ENCODE results near the gene CALU. TPM values are rescaled to one million over a fixed set of nuclear protein-coding genes. Genes with fewer than 3 reads are reported as not detected.

CALU gene
- polyA plus RNA-seq, 1 donor from 2014 or later: 38.1 TPM

DNA sequence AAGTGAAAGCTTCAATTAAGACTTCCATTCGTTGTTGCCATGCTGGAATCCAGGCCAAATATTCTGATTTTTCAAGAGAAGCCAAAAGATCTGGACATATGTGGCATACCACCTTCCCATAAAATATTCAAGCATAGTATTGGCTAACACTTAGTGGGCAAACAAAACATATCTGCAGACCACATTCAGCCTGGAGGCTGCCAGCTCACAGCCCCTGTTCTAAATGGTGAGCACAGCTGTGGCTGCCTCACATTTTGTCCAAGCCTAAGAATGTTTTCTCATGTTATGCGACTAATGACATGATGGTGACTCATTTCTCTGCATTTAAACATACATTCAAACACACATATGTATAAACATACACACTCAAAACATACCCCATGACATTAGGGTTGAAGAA, 10.6 kb upstream of the CALU start:
- H3K27me3 ChIP-seq (ENCODE audit: insufficient read depth, low read depth, low read length): no peaks in the 10 kb centered on the region
- H3K4me2 ChIP-seq (ENCODE audit: low read length): no peak overlapping the region
- H3K9me2 ChIP-seq (ENCODE audit: insufficient read depth, low read length): no peaks in the 10 kb centered on the region
- H4K20me1 ChIP-seq (ENCODE audit: insufficient read depth): no peaks in the 10 kb centered on the region
- no peak overlapping the region for H3K9ac ChIP-seq (ENCODE audit: low read length)
- TF ChIP-seq SMC3 (conservative IDR thresholded peaks at IDR 0.05; ENCODE audit: poor library complexity) (no peak), MXI1 (conservative IDR thresholded peaks at IDR 0.05; ENCODE audit: poor library complexity, severe bottlenecking) (no peak), TAF1 (IDR thresholded peaks at IDR 0.05; ENCODE audit: low read depth) (no peak), RAD21 (conservative IDR thresholded peaks at IDR 0.05) (no peak), EP300 (conservative IDR thresholded peaks at IDR 0.05; ENCODE audit: poor library complexity, severe bottlenecking) (no peak), POLR2AphosphoS5 (IDR thresholded peaks at IDR 0.05) (no peak), EZH2 (IDR thresholded peaks at IDR 0.05; ENCODE audit: borderline replicate concordance, insufficient read depth, low read length, poor library complexity, severe bottlenecking) (no peak)
- TF ChIP-seq, protein P1, sequence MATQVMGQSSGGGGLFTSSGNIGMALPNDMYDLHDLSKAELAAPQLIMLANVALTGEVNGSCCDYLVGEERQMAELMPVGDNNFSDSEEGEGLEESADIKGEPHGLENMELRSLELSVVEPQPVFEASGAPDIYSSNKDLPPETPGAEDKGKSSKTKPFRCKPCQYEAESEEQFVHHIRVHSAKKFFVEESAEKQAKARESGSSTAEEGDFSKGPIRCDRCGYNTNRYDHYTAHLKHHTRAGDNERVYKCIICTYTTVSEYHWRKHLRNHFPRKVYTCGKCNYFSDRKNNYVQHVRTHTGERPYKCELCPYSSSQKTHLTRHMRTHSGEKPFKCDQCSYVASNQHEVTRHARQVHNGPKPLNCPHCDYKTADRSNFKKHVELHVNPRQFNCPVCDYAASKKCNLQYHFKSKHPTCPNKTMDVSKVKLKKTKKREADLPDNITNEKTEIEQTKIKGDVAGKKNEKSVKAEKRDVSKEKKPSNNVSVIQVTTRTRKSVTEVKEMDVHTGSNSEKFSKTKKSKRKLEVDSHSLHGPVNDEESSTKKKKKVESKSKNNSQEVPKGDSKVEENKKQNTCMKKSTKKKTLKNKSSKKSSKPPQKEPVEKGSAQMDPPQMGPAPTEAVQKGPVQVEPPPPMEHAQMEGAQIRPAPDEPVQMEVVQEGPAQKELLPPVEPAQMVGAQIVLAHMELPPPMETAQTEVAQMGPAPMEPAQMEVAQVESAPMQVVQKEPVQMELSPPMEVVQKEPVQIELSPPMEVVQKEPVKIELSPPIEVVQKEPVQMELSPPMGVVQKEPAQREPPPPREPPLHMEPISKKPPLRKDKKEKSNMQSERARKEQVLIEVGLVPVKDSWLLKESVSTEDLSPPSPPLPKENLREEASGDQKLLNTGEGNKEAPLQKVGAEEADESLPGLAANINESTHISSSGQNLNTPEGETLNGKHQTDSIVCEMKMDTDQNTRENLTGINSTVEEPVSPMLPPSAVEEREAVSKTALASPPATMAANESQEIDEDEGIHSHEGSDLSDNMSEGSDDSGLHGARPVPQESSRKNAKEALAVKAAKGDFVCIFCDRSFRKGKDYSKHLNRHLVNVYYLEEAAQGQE (IDR thresholded peaks at IDR 0.05; ENCODE audit: borderline replicate concordance): no peak
- TF ChIP-seq, protein P2, sequence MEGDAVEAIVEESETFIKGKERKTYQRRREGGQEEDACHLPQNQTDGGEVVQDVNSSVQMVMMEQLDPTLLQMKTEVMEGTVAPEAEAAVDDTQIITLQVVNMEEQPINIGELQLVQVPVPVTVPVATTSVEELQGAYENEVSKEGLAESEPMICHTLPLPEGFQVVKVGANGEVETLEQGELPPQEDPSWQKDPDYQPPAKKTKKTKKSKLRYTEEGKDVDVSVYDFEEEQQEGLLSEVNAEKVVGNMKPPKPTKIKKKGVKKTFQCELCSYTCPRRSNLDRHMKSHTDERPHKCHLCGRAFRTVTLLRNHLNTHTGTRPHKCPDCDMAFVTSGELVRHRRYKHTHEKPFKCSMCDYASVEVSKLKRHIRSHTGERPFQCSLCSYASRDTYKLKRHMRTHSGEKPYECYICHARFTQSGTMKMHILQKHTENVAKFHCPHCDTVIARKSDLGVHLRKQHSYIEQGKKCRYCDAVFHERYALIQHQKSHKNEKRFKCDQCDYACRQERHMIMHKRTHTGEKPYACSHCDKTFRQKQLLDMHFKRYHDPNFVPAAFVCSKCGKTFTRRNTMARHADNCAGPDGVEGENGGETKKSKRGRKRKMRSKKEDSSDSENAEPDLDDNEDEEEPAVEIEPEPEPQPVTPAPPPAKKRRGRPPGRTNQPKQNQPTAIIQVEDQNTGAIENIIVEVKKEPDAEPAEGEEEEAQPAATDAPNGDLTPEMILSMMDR (IDR thresholded peaks at IDR 0.05; ENCODE audit: poor library complexity, severe bottlenecking): no peak
- H2AFZ ChIP-seq (ENCODE audit: low read depth, low read length): no peak overlapping the region
- H3K36me3 ChIP-seq (ENCODE audit: insufficient read depth, low read length): no peaks in the 10 kb centered on the region
- no peak overlapping the region for H3K27ac ChIP-seq (ENCODE audit: low read length)
- H3K79me2 ChIP-seq (replicated peaks; ENCODE audit: insufficient read depth, low read length): no peaks in the 10 kb centered on the region
- H3F3A ChIP-seq (ENCODE audit: insufficient read depth, low read length, poor library complexity, severe bottlenecking): no peaks in the 10 kb centered on the region
- no peaks in the 10 kb centered on the region for H3K9me3 ChIP-seq (ENCODE audit: low read length)
- no peak overlapping the region for H3K4me3 ChIP-seq (ENCODE audit: low read length)

DNA sequence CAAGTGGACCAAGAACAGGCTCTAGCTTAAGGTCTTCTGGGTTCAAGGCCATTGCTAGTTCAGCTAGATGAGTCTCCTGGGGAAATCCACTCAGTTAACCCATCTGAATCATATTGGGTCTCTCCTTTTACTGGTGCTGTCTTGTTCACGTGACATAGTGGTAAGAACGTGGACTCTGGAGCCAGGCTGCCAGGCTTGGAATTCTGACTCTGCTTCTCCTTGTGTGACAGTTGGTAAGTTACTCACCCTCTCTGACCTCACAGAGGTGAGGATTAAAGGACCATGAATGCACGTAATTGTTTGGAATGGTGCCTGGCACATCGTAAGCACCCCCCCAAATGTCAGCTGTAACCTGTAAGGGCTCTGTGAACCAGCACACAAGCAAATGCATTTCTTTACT, 9.7 kb upstream of the CALU start:
- Histone ChIP-seq H3K27ac (ENCODE audit: low read length) (no peak overlapping the region), H3K4me3 (ENCODE audit: low read length) (no peak overlapping the region), H3K36me3 (ENCODE audit: insufficient read depth, low read length) (no peaks in the 10 kb centered on the region), H3K9me3 (ENCODE audit: low read length) (no peaks in the 10 kb centered on the region), H3K27me3 (ENCODE audit: insufficient read depth, low read depth, low read length) (no peaks in the 10 kb centered on the region), H3K9ac (ENCODE audit: low read length) (no peak overlapping the region), H2AFZ (ENCODE audit: low read depth, low read length) (no peak overlapping the region), H3K4me2 (ENCODE audit: low read length) (no peak overlapping the region), H3K9me2 (ENCODE audit: insufficient read depth, low read length) (no peaks in the 10 kb centered on the region), H3F3A (ENCODE audit: insufficient read depth, low read length, poor library complexity, severe bottlenecking) (no peaks in the 10 kb centered on the region), H3K79me2 (replicated peaks; ENCODE audit: insufficient read depth, low read length) (no peaks in the 10 kb centered on the region), H4K20me1 (ENCODE audit: insufficient read depth) (no peaks in the 10 kb centered on the region)
- TF ChIP-seq EZH2 (IDR thresholded peaks at IDR 0.05; ENCODE audit: borderline replicate concordance, insufficient read depth, low read length, poor library complexity, severe bottlenecking) (no peak), MXI1 (conservative IDR thresholded peaks at IDR 0.05; ENCODE audit: poor library complexity, severe bottlenecking) (no peak), SMC3 (conservative IDR thresholded peaks at IDR 0.05; ENCODE audit: poor library complexity) (no peak), EP300 (conservative IDR thresholded peaks at IDR 0.05; ENCODE audit: poor library complexity, severe bottlenecking) (no peak), RAD21 (conservative IDR thresholded peaks at IDR 0.05) (no peak)
- TF ChIP-seq, protein P1 (IDR thresholded peaks at IDR 0.05; ENCODE audit: borderline replicate concordance): no peak
- TF ChIP-seq, protein P2 (IDR thresholded peaks at IDR 0.05; ENCODE audit: poor library complexity, severe bottlenecking): no peak
